GM12878 (cell line): ENCODE data around the gene PEX12. TPM values are rescaled to one million over a fixed set of nuclear protein-coding genes. Genes with fewer than 3 reads are reported as not detected.

Experiments used
- ATAC-seq: fragments of 200-7000 bp; cut with Tn5 transposase; 3 replicates; pipeline ENCODE4 v1.9.1; 2020; ENCODE audit warnings: mild to moderate bottlenecking, moderate library complexity
- BruUV-seq: library from RNA; stranded (reverse); fragments of 400-500 nt; replicated peaks from 2 replicates; lab custom pipeline; 2021; lab: Mats Ljungman, UMichigan
- CTCF ChIA-PET: fragments of 300-600 bp; sonication (Branson Sonifier 250); formaldehyde crosslinking; extraction: SDS; loops from one replicate; lab custom pipeline; 2021; ENCODE audit warnings: inconsistent platforms; lab: Yijun Ruan, JAX
- POLR2A ChIA-PET: fragments of 350-600 bp; formaldehyde crosslinking; extraction: SDS; loops from one replicate; lab custom pipeline; 2021; ENCODE audit warnings: inconsistent platforms; lab: Charles Lee
- RAD21 ChIA-PET: fragments of 300-600 bp; sonication (Branson Sonifier 250); formaldehyde crosslinking; loops from one replicate; lab custom pipeline; 2023; ENCODE audit warnings: antibody characterized with exemption; ENCODE audit not compliant: unreplicated experiment; lab: Charles Lee
- SMC1A ChIA-PET: fragments of 300-600 bp; sonication (Branson Sonifier 250); formaldehyde crosslinking; loops from one replicate; lab custom pipeline; 2023; ENCODE audit not compliant: unreplicated experiment, uncharacterized antibody; lab: Charles Lee
- DNase-seq: peaks from one replicate; pipeline ENCODE4 v3.0.0-alpha.2; 2011; ENCODE audit warnings: low read depth, low spot score
- FAIRE-seq: peaks from 3 replicates; lab custom pipeline; 2011; peaks lifted over from hg19 to GRCh38; lab: Jason Lieb, UNC
- H2AFZ ChIP-seq: 2 replicates; pipeline ENCODE4 v1.6.0; 2011; ENCODE audit warnings: low read depth, low read length, control low read depth; ENCODE audit not compliant: control insufficient read depth
- H3K27ac ChIP-seq: 2 replicates; pipeline ENCODE4 v1.5.1; 2011; ENCODE audit warnings: control low read depth; ENCODE audit not compliant: control insufficient read depth, insufficient read depth
- H3K27me3 ChIP-seq, 2 experiments: replicated peaks in 1 of 2; 2 replicates each; pipeline versions ENCODE4 v1.6.0 to v1.6.1; 2011; ENCODE audit warnings: low read length in 1 of 2; ENCODE audit not compliant: control insufficient read depth in 2 of 2, insufficient read depth in 2 of 2
- H3K36me3 ChIP-seq, 2 experiments: 2 replicates each; pipeline ENCODE4 v1.5.1; 2011; ENCODE audit warnings: low read length in 1 of 2; ENCODE audit not compliant: control insufficient read depth in 2 of 2, insufficient read depth in 2 of 2
- H3K4me1 ChIP-seq: 2 replicates; pipeline ENCODE4 v1.6.1; 2011; ENCODE audit warnings: mild to moderate bottlenecking, low read length, moderate library complexity, mixed read lengths; ENCODE audit not compliant: control insufficient read depth, insufficient read depth
- H3K4me2 ChIP-seq: 2 replicates; pipeline ENCODE4 v1.6.0; 2011; ENCODE audit warnings: control low read depth; ENCODE audit not compliant: control insufficient read depth, insufficient read depth
- H3K4me3 ChIP-seq: fragments of 200-600 bp; sonication (generic); 2 replicates; pipeline ENCODE4 v1.5.1; 2016
- H3K79me2 ChIP-seq: 2 replicates; pipeline ENCODE4 v1.6.0; 2011; ENCODE audit warnings: low read length; ENCODE audit not compliant: control insufficient read depth, insufficient read depth
- H3K9ac ChIP-seq: 2 replicates; pipeline ENCODE4 v1.8.0; 2011; ENCODE audit warnings: low read length, control low read depth, mixed read lengths; ENCODE audit not compliant: control insufficient read depth, insufficient read depth
- H3K9me3 ChIP-seq: replicated peaks from 3 replicates; pipeline ENCODE4 v1.5.1; 2011; ENCODE audit warnings: mild to moderate bottlenecking, low read length; ENCODE audit not compliant: control insufficient read depth, insufficient read depth
- H4K20me1 ChIP-seq: 2 replicates; pipeline ENCODE4 v1.6.0; 2011; ENCODE audit not compliant: control insufficient read depth, insufficient read depth
- BMI1 ChIP-seq: fragments of 450-650 bp; IDR thresholded peaks from 2 replicates; pipeline ENCODE4 v1.6.1; 2016; ENCODE audit warnings: mild to moderate bottlenecking, moderate library complexity, borderline replicate concordance
- CEBPB ChIP-seq, 2 experiments: fragments of 150-350 bp in 1 of 2; IDR thresholded peaks; 2 replicates each; pipeline ENCODE4 v1.6.1; 2012 to 2014; ENCODE audit warnings: low read depth in 2 of 2, low read length in 2 of 2, borderline replicate concordance in 1 of 2, inconsistent platforms in 1 of 2
- CUX1 ChIP-seq: IDR thresholded peaks from 2 replicates; pipeline ENCODE4 v1.6.1; 2012; ENCODE audit warnings: improper control_type of control experiment, low read depth, low read length; ENCODE audit not compliant: insufficient replicate concordance
- EP300 ChIP-seq, 2 experiments: fragments of 150-350 bp in 1 of 2; IDR thresholded peaks; 2 replicates each; pipeline ENCODE4 v1.6.1; 2011 to 2012; ENCODE audit warnings: low read depth in 2 of 2, low read length in 2 of 2, borderline replicate concordance in 1 of 2, improper control_type of control experiment in 1 of 2, inconsistent platforms in 1 of 2; ENCODE audit not compliant: control insufficient read depth in 1 of 2
- ESRRA ChIP-seq: IDR thresholded peaks from 2 replicates; pipeline ENCODE4 v1.6.1; 2012; ENCODE audit warnings: mild to moderate bottlenecking, low read length, improper control_type of control experiment
- GABPA ChIP-seq: IDR thresholded peaks from 2 replicates; pipeline ENCODE4 v1.6.1; 2014; ENCODE audit warnings: antibody characterized with exemption, low read depth, mild to moderate bottlenecking, inconsistent platforms
- PAX5 ChIP-seq: IDR thresholded peaks from 2 replicates; pipeline ENCODE4 v1.6.1; 2011; ENCODE audit warnings: low read depth, low read length, borderline replicate concordance
- POLR2AphosphoS5 ChIP-seq: IDR thresholded peaks from 2 replicates; pipeline ENCODE4 v1.6.1; 2011; ENCODE audit warnings: mild to moderate bottlenecking, low read length, inconsistent platforms
- RAD21 ChIP-seq: IDR thresholded peaks from 2 replicates; pipeline ENCODE4 v1.6.1; 2011; ENCODE audit warnings: mild to moderate bottlenecking, low read depth, low read length, moderate library complexity; ENCODE audit not compliant: insufficient read depth
- TBL1XR1 ChIP-seq: IDR thresholded peaks from 2 replicates; pipeline ENCODE4 v1.6.1; 2012; ENCODE audit warnings: low read depth, low read length, improper control_type of control experiment
- TCF7 ChIP-seq: IDR thresholded peaks from 2 replicates; pipeline ENCODE4 v1.6.1; 2014; ENCODE audit warnings: antibody characterized with exemption, borderline replicate concordance
- ZBED1 ChIP-seq: IDR thresholded peaks from 2 replicates; pipeline ENCODE4 v1.6.1; 2016; ENCODE audit warnings: borderline replicate concordance
- WGBS: methylation state at CpG from one replicate; pipeline ENCODE4 v1.1.6; 2016; ENCODE audit warnings: low lambda C conversion rate; ENCODE audit not compliant: insufficient replicate concordance, insufficient coverage; ENCODE audit errors: missing lambda C conversion rate; 5-methylcytosine and 5-hydroxymethylcytosine counted together
- in situ Hi-C: fragments of 300-500 bp; cut with MboI; formaldehyde crosslinking; loops from 9 replicates; pipeline ENCODE4 v1.14.3; 2018; ENCODE audit warnings: mixed read lengths
- intact Hi-C: fragments of 100-400 bp; cut with micrococcal nuclease; formaldehyde crosslinking; loops from one replicate; pipeline ENCODE4 v1.14.2; 2022; ENCODE audit not compliant: unreplicated experiment
- polyA plus RNA-seq, 11 experiments: library from polyadenylated mRNA; depleted of rRNA in 4 of 11; unstranded in 6 of 11; stranded (reverse) in 5 of 11; fragments of >200 nt; fragmentation: Nextera tagmentation in 4 of 11; fragmentation: Illumina TruSeq in 1 of 11; extraction: Ambion mirVana in 4 of 11; extraction: Trizol in 1 of 11; gene quantifications; 1 replicate in 1 of 11; 2 replicates in 10 of 11; pipeline versions ENCODE4 v1.2.1 to v1.2.3, GENCODE V29; 2011 to 2016; ENCODE audit warnings: inconsistent platforms in 2 of 11, missing spikeins in 2 of 11, low read depth in 1 of 11
- total RNA-seq, 4 experiments: library from RNA; depleted of rRNA in 3 of 4; stranded (reverse); fragments of >200 nt in 3 of 4; fragmentation: Illumina TruSeq in 1 of 4; extraction: Trizol in 1 of 4; gene quantifications; 2 replicates each; pipeline versions ENCODE4 v1.2.1 to v1.2.3, GENCODE V29; 2013 to 2021
- TF ChIP-seq, protein P1 (sequence below): fragments of 150-350 bp; IDR thresholded peaks from 2 replicates; pipeline ENCODE4 v1.6.1; 2014; ENCODE audit warnings: mild to moderate bottlenecking, low read depth, low read length
- TF ChIP-seq, protein P2 (sequence below): fragments of 450-650 bp; IDR thresholded peaks from 2 replicates; pipeline ENCODE4 v1.6.1; 2017; ENCODE audit warnings: borderline replicate concordance
- TF ChIP-seq, protein P3 (sequence below): fragments of 450-650 bp; IDR thresholded peaks from 2 replicates; pipeline ENCODE4 v1.6.1; 2014; ENCODE audit warnings: mild to moderate bottlenecking

The PEX12 gene
- total and polyA plus RNA-seq, 10 of the 15 experiments (the other 5 are each of a cell fraction or from before 2014, with no cell fraction given): 2.9 to 15.8 (median 4.6) TPM

GRCh38 chr17:35621768-35622167 is 43.4 kb upstream of the PEX12 start:
- WGBS: 74% methylated on average over 1 of the region's 1 CpG
- FAIRE-seq (no peak), ATAC-seq (no peak), DNase-seq (no peak)
- H3K79me2 ChIP-seq: no peaks in the 10 kb centered on the region
- H3K27ac ChIP-seq: no peak overlapping the region
- H3K9me3 ChIP-seq: no peaks in the 10 kb centered on the region
- CTCF ChIA-PET: interaction anchor here (0.9 to 2.7 kb wide), 3 partner anchors 8 to 126 kb away, joined by 4 to 19 read pairs (median 5); no protein-coding TSS in a partner anchor
- no TSS peak for BruUV-seq
- peaks cover 3% of the 10 kb centered on the region; the same call in 1 of the 2 replicates for H3K4me1 ChIP-seq
- H4K20me1 ChIP-seq: no peaks in the 10 kb centered on the region
- no peak overlapping the region for H3K9ac ChIP-seq
- no peak overlapping the region for H3K4me2 ChIP-seq
- intact Hi-C loops: no loop called here
- in situ Hi-C loops: loop anchor here (10.0 kb wide), 1 partner anchor 63 kb away; no protein-coding TSS in a partner anchor
- TF ChIP-seq POLR2AphosphoS5 (no peak), ESRRA (no peak), TCF7 (no peak), PAX5 (no peak), BMI1 (no peak), ZBED1 (no peak), TBL1XR1 (no peak), EP300 (IDR thresholded peaks at IDR 0.05; ENCODE audit: borderline replicate concordance in 1 of 2, control insufficient read depth in 1 of 2, low read depth in 2 of 2, low read length in 2 of 2) (no peak), GABPA (no peak), CUX1 (no peak), RAD21 (no peak), CEBPB (IDR thresholded peaks at IDR 0.05; ENCODE audit: borderline replicate concordance in 1 of 2, low read depth in 2 of 2, low read length in 2 of 2) (no peak)
- TF ChIP-seq, protein P1, sequence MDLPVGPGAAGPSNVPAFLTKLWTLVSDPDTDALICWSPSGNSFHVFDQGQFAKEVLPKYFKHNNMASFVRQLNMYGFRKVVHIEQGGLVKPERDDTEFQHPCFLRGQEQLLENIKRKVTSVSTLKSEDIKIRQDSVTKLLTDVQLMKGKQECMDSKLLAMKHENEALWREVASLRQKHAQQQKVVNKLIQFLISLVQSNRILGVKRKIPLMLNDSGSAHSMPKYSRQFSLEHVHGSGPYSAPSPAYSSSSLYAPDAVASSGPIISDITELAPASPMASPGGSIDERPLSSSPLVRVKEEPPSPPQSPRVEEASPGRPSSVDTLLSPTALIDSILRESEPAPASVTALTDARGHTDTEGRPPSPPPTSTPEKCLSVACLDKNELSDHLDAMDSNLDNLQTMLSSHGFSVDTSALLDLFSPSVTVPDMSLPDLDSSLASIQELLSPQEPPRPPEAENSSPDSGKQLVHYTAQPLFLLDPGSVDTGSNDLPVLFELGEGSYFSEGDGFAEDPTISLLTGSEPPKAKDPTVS: no peak
- TF ChIP-seq, protein P2, sequence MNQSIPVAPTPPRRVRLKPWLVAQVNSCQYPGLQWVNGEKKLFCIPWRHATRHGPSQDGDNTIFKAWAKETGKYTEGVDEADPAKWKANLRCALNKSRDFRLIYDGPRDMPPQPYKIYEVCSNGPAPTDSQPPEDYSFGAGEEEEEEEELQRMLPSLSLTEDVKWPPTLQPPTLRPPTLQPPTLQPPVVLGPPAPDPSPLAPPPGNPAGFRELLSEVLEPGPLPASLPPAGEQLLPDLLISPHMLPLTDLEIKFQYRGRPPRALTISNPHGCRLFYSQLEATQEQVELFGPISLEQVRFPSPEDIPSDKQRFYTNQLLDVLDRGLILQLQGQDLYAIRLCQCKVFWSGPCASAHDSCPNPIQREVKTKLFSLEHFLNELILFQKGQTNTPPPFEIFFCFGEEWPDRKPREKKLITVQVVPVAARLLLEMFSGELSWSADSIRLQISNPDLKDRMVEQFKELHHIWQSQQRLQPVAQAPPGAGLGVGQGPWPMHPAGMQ: no peak
- TF ChIP-seq, protein P3, sequence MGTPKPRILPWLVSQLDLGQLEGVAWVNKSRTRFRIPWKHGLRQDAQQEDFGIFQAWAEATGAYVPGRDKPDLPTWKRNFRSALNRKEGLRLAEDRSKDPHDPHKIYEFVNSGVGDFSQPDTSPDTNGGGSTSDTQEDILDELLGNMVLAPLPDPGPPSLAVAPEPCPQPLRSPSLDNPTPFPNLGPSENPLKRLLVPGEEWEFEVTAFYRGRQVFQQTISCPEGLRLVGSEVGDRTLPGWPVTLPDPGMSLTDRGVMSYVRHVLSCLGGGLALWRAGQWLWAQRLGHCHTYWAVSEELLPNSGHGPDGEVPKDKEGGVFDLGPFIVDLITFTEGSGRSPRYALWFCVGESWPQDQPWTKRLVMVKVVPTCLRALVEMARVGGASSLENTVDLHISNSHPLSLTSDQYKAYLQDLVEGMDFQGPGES: no peak
- H3K4me3 ChIP-seq: no peak overlapping the region
- RAD21 ChIA-PET: no interaction called here
- H2AFZ ChIP-seq: no peak overlapping the region
- H3K27me3 ChIP-seq: no peaks in the 10 kb centered on the region
- SMC1A ChIA-PET: interaction anchor here (1.3 kb wide), 2 partner anchors 8 to 10 kb away, joined by 3 to 6 read pairs; no protein-coding TSS in a partner anchor
- H3K36me3 ChIP-seq: peaks cover 0 to 4% of the 10 kb centered on the region in 2 experiments; a peak in 2 of 4 replicates
- POLR2A ChIA-PET: no interaction called here
